ENCODE data around the gene VTN.

VTN gene

DNA sequence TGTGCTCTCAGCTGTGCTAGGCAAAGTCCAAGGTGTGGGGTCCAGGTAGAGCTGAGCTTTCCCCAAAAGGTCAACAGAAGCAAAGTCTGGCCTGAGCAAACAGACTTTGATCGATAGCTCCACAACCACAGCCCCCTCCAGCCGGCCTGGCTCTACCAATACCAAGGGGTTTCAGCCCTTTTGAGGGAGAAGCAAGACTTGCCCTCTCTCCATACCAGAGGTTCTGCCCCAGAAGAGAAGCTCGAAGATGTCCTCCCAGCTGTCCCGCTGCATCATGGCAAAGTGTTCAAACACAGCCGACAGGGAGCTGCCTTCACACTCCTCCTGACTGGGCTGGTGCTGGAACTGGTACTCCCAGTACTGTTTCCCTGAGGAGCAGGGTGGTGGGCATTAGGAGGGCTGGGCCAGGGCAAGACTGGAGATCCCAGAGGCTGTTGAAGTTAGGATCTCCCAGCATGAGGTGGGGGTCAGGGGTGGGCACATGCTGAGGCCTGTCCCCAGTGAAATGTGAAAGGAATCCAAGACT, 1.7 kb downstream of the VTN start:
- DNase-seq, result no peak

DNA sequence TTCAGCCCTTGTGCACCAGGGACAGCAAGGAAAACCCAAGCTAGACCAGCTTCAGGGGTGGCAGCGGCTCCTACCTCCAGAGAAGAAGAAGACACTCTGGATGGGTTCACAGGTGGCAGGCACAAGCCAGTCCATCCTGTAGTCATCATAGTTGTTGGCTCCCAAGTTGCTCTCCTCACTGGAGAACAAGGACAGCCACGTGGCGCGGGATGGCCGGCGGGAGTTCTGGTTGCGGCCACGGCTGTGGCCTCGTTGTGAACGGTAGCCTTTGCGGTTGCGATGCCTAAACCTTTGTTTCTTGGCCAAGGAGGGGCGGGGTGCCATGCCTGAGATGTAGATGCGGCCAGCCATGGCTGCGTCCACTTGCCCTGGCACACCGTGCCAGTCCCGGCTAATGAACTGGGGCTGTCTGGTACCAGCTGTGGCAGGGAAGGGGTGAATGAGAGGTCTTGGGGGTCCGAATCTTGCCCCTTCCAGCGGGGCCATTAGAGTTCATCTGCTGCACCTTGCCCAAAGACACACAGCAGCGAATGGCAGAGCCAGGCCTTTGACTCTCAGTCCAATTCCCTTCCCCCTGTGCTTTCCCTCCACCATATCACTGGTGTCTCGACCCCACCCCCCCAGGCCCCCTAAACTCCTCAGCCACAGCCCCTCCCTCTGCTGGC, 2.3 kb downstream of the VTN start:
- DNase-seq, result no peak

DNA sequence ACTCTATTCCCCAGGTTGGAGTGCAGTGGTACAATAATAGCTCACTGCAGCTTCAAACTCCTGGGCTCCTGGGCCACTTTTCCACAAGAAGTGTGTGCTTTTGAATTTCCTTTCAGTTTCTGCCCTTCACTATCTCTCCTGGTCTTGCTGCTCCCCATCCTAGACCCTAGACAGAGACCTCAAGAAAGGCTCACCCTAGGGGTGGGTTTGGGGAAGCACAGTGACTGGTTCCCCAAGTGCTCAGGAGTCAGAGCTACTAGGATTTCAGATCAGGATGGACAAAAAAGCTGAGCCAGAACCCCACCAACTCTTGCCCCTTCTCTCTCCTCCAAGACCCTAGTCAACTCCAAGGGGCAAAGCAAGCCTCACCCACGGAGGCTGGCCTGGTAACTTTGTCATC, 3.5 kb downstream of the VTN start:
- no peak for DNase-seq

DNA sequence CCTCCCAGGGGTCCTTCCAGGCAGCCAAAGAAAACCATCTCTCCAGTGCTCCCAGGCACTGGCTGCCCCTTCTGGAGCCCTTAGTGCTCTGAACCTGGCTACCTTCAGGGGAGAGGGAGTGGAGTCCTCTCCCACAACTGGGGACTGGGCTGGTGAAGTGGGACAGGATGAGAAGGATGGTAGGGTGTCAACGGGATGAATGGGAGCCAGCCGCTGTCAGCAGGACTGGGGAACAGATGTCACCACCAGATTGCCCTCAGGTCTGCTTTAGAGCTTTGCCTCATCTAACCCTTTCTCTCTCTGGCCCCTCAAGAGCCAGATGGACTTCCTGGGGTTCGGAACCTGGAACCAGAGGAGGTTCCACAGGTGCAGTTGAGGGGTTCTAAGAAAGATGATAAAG, 4.6 kb downstream of the VTN start:
- DNase-seq, result no peak

DNA sequence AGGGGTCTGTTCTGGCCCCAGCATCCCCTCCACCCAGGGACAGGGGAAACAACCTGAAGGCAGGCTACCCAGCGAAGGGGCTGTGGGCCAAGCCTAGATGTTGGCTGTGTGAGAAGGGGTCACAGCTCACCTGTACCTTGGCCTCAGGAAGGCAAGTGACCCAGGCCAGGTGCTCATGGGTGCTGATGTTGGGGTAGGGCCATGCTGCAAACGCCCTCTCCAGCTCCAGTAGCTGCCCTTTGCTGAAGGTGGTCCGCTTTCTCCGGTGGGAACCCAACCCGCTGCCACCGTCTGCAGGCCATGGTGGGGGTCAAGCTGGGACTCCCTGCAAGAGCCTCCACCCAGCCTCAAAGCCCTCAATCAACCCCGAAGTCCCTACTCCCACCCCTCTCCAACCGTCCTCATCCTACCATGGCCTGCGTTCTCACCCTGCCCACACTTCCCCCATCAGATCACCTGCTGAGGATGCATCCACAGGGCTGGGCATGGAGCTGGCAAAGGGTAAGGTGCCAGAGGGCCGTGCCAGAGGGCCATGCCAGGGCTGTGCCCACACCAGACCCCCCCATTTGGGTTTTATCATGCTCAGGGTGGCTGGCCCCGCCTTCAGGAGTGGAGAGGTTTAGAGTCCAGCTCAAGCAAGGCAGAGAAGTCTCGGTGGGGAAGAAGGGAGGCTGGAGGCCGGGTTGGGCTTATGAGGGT, 5.3 kb downstream of the VTN start, which contains the start of gene SEBOX:
TSS of gene SEBOX (minus strand) at position 535 of the 699 bp plus-strand sequence. CDS start at position 487, 48 bp downstream.
- DNase-seq, result no peak

DNA sequence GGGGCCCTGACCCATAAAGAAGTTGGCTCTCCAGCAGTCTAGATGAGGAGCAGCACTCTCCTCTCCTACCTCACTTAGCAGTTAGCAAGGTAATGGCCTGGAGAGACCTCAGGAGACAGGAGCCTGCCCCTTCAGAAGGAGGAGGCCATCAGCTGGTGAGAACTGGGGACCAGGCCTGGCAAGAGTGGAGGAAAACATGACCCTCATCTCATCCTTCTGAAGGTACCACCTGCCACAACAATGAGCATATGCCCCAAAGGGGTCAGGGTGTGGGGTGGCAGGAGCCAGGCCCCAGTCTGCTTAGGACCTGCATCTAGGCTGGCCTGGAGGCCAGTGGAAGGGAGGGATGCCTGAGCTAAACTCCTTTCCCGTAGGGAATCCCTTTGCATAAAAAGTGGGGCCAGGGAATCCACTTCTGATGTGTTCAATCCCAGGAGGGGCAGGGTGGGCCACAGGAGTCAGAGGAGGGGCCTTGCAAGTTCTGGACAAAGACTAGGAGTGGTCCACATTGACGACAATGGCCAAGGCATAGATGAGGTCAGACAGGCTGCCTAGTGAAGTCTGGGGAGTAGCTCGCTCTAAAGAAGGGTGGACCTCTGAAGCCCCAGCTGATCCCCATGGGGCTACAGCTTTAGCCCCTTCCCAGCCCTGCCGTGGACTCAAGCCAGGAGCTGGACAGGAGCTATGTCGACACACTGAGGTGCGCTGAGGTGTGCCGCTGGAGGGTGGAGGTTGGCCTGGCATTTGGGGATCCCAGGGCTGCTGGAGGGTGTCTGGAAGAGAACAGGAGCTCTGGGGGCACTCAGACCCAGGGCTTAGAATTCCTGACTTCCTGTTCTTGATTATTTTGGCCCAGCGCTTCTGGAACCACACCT, 6.1 kb downstream of the VTN start:
- DNase-seq, result no peak

DNA sequence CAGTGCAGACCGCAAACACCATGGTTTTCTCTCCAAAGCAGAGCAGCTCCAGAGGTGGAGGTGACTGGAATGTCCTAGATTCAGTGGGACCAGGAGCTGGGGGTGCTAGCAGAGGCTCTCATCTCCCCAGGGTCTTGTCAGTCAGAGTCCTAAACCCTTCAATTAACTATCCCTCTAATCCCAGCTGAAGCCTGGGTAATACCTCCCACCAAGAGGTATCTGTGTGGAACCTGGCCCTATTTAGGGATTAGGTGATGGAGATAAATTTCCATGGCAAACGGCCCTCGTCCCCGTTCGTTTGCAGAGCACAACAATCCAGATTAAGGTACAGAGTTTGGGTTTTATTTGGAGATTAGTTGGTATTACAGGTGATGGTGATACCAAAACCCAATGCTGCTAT, 6.9 kb downstream of the VTN start:
- no peak for DNase-seq

DNA sequence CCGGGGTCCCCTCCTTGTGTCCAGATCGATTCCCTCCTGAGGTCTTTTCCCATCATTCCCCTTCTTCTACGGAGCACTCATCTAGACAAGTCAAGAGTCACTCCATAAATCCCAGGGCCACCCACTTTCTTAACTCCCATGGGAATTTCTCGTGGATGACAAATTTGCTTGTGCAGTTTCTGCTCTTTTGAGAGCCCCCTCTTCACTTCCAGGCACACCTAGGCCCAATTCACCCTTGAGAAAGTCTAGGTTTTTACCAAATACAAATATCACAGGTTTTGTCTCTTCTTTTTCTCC, 12.3 kb downstream of the VTN start:
- no peak for DNase-seq

DNA sequence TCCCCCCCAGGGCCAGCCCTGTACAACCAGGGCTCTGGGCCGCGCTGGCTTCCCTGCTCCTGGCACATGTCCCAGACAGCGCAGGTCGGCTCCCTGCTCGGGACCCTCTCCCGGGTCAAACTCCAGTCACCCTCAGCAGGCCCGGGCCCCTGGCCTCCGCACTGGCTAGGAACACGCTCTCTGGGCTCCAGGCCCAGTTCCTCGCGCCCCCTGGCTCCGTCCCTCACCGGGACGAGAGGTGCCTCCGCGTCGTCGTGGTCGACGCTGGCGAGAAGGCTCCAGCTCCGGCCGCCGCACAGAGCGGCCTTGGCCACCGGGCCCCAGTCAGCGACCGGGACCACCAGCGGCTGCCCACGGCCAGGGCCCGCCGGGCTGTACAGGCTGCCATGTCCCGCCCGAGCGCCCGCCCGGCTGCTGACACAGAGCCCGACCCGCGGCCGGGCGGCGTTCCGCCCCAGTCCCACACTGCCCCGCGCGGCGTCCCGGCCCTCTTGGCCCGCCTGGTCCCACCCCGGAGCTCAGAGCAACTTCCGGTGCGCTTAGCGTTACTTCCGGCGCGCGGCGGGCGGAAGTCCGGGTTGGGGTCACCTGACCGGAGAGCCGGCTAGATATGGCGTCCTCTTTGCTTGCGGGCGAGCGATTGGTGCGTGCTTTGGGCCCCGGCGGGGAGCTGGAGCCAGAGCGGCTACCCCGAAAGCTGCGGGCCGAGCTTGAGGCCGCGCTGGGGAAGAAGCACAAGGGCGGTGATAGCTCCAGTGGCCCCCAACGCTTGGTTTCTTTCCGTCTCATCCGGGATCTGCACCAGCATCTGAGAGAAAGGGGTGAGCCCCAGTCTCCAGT, 12.8 kb downstream of the VTN start, which contains the start of gene POLDIP2:
TSS of gene POLDIP2 (minus strand) at position 467 of the 840 bp plus-strand sequence. CDS start at position 388, 79 bp downstream.
- peak; percentile 95 for DNase-seq

DNA sequence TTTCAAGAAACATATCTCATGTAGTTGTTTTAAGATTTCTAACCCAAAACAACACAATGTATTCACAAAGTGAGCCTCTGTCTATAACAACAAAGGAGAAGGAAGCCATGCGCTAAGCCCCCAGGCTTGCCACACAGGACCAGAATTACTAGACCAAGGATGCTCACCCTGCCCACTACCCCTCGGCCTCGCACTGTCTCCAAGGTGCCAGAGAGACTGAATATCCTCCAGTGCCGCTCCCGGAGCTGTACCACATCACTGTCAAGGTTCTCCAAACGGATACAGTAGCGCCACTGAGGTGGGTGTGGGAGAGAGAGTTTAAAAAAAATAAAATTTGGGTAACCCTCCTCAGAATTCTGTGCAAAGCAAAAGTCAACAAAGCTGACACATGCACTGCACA, 19.8 kb downstream of the VTN start:
- no peak for DNase-seq

DNA sequence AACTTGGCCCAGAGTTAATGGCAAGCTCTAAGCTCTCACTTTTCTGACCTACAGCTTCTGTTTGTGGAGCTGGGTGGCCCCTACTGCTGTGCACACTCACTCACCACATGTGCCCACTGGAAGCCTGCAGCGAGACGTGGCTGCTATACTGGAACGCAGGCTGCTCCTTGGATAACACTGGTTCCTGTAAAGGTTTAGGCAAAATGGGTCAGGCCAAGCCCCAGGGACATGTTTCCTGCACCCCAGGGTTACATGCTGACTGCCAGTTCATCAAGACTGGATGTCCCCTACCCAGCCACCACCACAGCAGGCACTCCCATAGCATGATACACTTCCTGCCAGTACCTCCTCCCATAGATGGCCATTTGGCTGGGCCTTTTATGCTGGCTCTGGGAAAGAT, 21.1 kb downstream of the VTN start:
- no peak for DNase-seq

DNA sequence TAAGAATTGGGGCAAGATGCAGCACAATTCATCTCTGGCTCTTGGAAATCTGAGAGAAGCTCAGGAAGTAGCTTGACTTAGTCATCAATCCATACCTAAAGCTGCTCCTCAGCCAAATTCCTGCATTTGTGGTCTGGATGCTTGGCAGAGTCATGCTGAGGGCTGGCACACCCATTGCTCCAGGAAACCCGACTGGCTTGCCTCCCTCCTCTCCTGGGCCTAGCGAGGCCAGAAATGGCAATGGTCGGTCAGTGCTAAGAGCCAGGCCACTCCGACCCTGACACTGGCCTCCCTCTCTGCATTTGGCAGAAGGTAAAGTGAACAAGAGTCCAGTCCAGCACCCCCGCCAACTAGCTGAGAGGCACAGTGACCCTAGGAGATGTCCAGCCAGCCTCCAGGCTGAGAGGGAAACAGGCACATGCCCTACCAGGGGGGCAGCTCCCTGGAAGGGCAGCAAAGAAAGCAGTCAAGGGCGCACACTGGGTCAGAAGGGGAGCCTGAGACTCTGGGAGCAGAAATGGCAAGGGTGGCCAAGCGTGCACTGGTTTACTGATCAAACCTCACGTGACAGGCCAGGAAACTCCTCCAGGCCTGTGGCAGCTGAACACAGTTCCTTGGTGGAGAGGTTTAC, 22.7 kb downstream of the VTN start:
- peak; percentile 85 for DNase-seq

DNA sequence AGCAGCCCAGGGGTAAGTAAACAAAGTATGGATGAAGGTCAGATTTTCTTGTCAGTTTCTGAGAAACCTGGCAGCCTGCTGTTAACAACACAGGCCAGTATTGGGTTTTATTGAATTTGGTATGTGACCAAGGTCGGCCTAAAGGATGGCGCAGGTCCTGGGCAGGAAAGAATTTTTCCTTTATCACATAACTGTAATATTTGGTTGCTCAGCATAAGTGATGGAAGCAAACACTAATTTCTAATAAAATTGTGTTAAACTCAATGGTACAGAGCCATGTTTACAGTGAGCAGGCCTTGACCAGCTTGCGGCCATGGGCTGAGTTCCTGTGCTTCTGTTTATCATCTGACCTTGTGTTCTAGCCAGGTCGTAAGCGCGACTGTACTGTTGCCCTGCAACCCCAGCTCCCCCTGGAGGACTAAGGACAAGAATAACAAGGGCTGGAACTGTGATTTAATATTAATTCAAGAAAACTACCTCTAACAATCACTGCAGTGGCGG, 23.3 kb downstream of the VTN start:
- no peak for DNase-seq

DNA sequence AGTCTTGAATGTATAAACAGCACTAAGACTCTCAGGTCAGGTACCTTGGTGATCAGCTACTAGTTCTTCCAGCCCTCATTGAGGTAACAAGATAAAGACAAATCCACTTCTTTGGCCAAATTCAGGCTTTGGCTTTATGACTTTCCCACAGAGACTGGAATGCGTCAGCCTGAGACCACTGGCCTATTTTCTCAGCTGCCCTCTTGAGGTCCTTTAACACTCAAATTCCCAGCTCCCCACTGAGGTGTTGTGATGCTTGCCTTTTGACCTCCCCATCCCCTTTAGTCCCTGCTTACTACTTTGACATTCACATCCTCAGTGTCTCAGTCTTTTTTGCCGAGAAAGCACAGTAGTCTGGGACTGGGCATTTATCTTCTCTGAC, 23.9 kb downstream of the VTN start:
- DNase-seq, result no peak

DNA sequence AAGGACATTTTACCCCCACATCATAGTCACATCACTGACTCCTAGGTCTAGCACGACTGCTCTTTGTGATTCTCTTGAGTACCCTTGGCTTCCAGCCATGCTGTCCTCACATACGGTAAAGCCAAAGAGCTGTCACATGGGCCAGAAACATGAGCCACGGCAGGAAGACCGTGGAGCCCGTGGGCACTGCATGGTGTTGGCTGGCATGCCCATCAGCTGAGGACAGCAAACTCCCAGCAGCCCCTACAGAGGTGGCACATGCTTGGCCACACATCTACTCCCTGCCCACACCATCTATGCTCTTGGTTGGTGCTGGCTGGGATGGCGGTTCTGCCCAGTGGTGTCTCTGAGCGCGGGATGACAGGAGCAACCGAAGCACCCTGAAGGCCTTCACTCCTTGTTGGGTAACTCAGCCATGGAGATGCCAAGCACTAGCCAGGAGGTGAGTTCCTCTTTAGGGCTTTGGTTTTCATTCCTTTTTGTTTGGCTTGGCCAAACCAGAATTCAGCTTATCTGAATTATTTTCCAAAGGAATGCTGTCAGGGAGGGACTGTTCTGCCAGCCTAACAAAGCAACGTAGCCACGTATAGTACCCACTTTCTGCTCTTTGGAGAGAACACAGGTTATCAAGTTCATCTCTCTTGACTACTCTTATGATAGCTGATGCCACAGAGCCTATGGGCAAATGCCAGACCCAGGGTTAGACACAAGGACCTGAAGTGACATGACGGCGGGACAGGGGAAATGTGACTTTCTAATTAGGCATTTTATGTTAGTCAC, 24.5 kb downstream of the VTN start:
- DNase-seq, result no peak

DNA sequence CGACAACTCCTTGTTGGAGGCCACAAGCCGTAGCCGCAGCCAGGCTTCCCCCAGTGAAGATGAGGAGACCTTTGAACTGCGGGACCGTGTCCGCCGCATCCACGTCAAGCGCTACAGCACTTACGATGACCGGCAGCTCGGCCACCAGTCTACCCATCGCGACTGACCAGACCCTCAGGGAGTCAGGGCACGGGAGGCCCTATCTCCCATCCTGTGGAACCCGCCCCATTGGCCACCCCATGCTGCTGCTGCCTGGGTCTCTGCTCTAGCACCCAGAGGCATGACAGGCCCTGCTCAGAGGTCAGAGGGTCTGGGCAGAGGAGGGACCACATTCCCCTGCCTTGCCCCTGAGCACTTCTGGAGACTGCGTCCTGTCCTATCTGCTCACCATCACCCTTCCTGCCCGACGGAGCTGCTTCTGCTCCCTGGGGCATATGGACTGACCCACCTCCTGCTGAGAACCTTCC, 25.6 kb downstream of the VTN start:
- no peak for DNase-seq

DNA sequence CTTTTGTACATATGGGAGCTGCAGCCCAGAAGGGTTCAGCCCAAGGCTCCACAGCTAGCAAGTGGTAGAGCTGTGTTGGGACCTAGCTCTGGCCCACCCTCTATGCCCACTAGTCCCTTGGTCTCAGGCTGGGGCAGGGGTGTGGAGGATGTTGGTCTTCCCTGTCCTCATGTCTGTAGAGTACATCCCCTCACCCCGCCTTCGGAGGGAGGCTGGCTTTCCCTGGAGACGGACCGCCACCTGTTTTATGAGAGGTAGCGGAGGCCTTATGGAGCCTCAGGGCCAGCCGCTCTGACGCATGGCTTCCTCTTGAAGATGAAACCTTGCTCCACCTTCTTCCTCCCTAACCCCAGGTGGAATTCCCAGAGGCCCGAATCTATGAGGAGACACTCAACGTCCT, 26.1 kb downstream of the VTN start:
- no peak for DNase-seq

DNA sequence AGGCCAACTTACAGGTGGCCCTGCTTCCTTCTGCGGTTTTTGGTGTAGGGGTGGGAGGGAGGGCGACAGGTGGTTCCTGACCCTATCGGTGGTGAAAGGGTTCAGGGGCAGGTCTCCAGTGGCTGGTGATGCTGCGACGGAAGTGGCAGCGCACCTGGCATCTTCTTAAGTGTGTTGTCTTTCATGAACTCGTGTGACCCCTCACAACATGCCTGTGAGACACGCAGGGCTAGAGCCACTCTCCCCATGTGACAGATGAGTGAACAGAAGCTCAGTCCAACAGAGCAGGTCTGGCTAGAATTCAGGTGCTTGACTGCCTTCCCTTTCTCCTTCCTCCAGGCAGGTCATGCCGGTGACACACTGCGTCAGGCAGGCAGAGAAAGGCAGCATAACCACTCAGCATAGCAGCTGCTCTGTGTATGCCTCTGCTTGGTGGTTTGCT, 26.6 kb downstream of the VTN start:
- no peak for DNase-seq

DNA sequence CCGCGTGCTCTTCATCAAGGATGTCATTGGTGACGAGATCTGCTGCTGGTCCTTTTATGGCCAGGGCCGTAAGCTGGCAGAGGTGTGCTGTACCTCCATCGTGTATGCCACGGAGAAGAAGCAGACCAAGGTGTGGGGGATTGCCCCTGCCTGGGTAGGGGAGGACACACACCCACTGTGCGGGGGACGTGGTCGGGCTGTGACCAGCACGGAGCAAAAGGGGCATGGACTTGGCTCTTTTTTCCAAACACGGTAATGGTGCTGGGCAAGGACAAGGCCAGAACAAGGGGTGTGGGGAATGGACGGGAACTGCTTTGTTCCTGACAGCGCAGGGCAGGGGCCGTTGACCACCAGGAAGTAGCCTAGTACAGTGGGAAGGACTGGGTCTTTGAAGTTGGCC, 27.8 kb downstream of the VTN start:
- no peak for DNase-seq

DNA sequence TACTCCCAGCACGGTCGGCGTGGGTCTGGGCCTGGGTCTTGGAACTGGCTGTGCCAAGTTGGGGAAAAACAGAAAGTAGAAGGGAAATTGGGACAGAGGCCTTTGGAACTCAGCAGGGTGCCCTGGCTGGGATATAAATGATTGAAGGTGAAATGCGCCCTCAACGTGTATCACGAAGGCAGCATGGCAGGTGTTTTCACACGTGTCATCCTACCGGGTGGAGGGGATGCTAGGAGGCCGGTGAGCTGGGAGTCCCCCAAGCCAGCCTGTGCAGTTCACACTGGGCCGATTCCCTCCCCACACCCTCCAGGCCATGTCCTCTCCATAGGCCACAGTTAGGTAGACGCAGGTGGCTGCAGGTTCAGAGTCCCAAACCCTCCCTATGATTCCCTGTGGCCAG, 28.6 kb downstream of the VTN start:
- no peak for DNase-seq

DNA sequence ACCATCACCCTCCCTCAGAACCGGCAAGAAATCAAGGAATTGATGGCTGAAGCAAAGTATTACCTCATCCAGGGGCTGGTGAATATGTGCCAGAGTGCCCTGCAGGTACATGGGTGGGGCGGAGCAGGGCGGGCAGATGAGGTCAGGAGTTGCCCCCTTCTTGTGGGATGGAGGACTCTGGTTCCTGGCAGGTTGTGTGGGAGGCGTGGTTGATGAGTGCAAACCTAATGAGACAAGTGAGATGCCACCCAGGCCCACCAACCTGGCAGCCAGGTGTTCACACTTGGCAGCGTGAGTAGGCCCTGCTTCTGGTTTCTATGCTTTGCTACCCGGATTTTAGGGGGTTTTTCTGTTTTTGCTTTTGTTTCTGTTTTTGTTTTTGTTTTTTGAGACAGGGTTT, 29.7 kb downstream of the VTN start:
- no peak for DNase-seq

All from HCEC 1CT (cell line).